Ishikawa (cell line): Measurements from ENCODE around the gene STARD10.

ENCODE experiments used
- CEBPB ChIP-seq: IDR thresholded peaks from 2 replicates; pipeline ENCODE4 v1.6.1; 2012
- EGR1 ChIP-seq: IDR thresholded peaks from 2 replicates; pipeline ENCODE4 v1.6.1; 2012
- FOXM1 ChIP-seq: IDR thresholded peaks from 2 replicates; pipeline ENCODE4 v1.6.1; 2012; ENCODE audit warnings: low read depth, borderline replicate concordance
- MAX ChIP-seq: IDR thresholded peaks from 2 replicates; pipeline ENCODE4 v1.6.1; 2012
- NFIC ChIP-seq: IDR thresholded peaks from 2 replicates; pipeline ENCODE4 v1.6.1; 2012
- RAD21 ChIP-seq: IDR thresholded peaks from 2 replicates; pipeline ENCODE4 v1.6.1; 2012; ENCODE audit warnings: low read depth
- REST ChIP-seq: IDR thresholded peaks from 2 replicates; pipeline ENCODE4 v1.6.1; 2012; ENCODE audit warnings: low read depth, mild to moderate bottlenecking
- TAF1 ChIP-seq: IDR thresholded peaks from 2 replicates; pipeline ENCODE4 v1.6.1; 2012; ENCODE audit warnings: low read depth, mild to moderate bottlenecking
- TEAD4 ChIP-seq: IDR thresholded peaks from 2 replicates; pipeline ENCODE4 v1.6.1; 2012
- YY1 ChIP-seq: IDR thresholded peaks from 2 replicates; pipeline ENCODE4 v1.6.1; 2012; ENCODE audit warnings: low read depth
- ZBTB7A ChIP-seq: IDR thresholded peaks from 2 replicates; pipeline ENCODE4 v1.6.1; 2012; ENCODE audit warnings: low read depth

- TF ChIP-seq REST (no peak), YY1 (no peak), TAF1 (no peak), ZBTB7A (no peak), NFIC (no peak), RAD21 (no peak), MAX (no peak), EGR1 (no peak), CEBPB (no peak), FOXM1 (no peak), TEAD4 (no peak)
These were observed 82.7 kb downstream of the STARD10 start for GRCh38 chr11:72711141-72711540.
